ENCODE measurements around the gene HRH4.

DNA sequence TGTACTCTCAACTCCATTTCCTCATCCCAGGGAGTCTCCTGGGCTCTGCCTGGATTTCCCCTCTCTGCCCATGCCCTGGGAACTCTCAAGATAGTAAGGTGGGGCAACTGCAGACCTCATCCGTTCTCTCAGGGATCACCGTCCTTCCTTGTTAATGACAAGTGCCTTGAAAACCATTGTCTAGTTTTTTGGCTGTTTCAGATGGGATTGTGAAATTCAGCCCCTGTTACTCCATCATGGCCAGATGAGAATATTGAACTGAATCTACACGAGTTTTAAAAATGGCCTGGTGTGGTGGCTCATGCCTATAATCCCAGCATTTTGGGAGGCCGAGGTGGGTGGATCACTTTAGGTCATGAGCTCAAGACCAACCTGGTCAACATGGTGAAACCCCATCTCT, 665 bp upstream of the HRH4 start:
- TF ChIP-seq ZFP30 (CRISPR knock-in tag; IDR thresholded peaks at IDR 0.05) = no peak
- TF ChIP-seq RARB (CRISPR knock-in tag; IDR thresholded peaks at IDR 0.05) = no peak
- no peak for TF ChIP-seq CSDC2 (CRISPR knock-in tag; IDR thresholded peaks at IDR 0.05)
- no peak for TF ChIP-seq ZFP3 (CRISPR knock-in tag; IDR thresholded peaks at IDR 0.05)
- TF ChIP-seq, protein P1, sequence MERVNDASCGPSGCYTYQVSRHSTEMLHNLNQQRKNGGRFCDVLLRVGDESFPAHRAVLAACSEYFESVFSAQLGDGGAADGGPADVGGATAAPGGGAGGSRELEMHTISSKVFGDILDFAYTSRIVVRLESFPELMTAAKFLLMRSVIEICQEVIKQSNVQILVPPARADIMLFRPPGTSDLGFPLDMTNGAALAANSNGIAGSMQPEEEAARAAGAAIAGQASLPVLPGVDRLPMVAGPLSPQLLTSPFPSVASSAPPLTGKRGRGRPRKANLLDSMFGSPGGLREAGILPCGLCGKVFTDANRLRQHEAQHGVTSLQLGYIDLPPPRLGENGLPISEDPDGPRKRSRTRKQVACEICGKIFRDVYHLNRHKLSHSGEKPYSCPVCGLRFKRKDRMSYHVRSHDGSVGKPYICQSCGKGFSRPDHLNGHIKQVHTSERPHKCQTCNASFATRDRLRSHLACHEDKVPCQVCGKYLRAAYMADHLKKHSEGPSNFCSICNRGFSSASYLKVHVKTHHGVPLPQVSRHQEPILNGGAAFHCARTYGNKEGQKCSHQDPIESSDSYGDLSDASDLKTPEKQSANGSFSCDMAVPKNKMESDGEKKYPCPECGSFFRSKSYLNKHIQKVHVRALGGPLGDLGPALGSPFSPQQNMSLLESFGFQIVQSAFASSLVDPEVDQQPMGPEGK (CRISPR knock-in tag; IDR thresholded peaks at IDR 0.05; ENCODE audit: borderline replicate concordance) = no peak
- no peak for TF ChIP-seq ZNF8 (CRISPR knock-in tag; IDR thresholded peaks at IDR 0.05)
- no peak for TF ChIP-seq OSR1 (CRISPR knock-in tag; IDR thresholded peaks at IDR 0.05)
- no peak for TF ChIP-seq BACH2 (CRISPR knock-in tag; IDR thresholded peaks at IDR 0.05; ENCODE audit: borderline replicate concordance)
- TF ChIP-seq PPARA (CRISPR knock-in tag; IDR thresholded peaks at IDR 0.05; ENCODE audit: borderline replicate concordance) = no peak
- TF ChIP-seq, protein P2, sequence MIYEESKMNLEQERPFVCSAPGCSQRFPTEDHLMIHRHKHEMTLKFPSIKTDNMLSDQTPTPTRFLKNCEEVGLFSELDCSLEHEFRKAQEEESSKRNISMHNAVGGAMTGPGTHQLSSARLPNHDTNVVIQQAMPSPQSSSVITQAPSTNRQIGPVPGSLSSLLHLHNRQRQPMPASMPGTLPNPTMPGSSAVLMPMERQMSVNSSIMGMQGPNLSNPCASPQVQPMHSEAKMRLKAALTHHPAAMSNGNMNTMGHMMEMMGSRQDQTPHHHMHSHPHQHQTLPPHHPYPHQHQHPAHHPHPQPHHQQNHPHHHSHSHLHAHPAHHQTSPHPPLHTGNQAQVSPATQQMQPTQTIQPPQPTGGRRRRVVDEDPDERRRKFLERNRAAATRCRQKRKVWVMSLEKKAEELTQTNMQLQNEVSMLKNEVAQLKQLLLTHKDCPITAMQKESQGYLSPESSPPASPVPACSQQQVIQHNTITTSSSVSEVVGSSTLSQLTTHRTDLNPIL (CRISPR knock-in tag; IDR thresholded peaks at IDR 0.05; ENCODE audit: low read depth) = no peak

All from SK-N-SH treated with all-trans-retinoic acid at 6 μM for 48 hours (cell line).